IMR-90 (cell line): ENCODE data around the gene MTURN. TPM values are rescaled to one million over a fixed set of nuclear protein-coding genes. Genes with fewer than 3 reads are reported as not detected.
A peak's percentile ranks its signal among the peaks of the same experiment; 100 is the strongest.
"Not testable (repeated sequence)": the region's sequence is repeated elsewhere in the genome, so short reads cannot be mapped to it uniquely, and the experiment has no call there.

Experiments
- ATAC-seq: fragments of 200-7000 bp; cut with Tn5 transposase; 2 replicates; pipeline ENCODE4 v1.9.1; 2020; ENCODE audit warnings: low read depth, mild to moderate bottlenecking, moderate library complexity
- BruUV-seq: library from RNA; stranded (reverse); fragments of 400-500 nt; replicated peaks from 2 replicates; lab custom pipeline; 2021; lab: Mats Ljungman, UMichigan
- CTCF ChIA-PET: fragments of 300-600 bp; formaldehyde crosslinking; extraction: SDS; loops from one replicate; lab custom pipeline; 2021; ENCODE audit warnings: antibody characterized with exemption; lab: Yijun Ruan, JAX
- POLR2A ChIA-PET: fragments of 300-600 bp; sonication (Branson Sonifier 250); formaldehyde crosslinking; loops from one replicate; lab custom pipeline; 2022; ENCODE audit warnings: antibody characterized with exemption; ENCODE audit not compliant: unreplicated experiment; lab: Charles Lee
- DNase-seq: peaks from one replicate; pipeline ENCODE4 v3.0.0; 2013
- H2AFZ ChIP-seq: replicated peaks from 2 replicates; pipeline ENCODE3; 2013; ENCODE audit warnings: low read length, mild to moderate bottlenecking; ENCODE audit not compliant: poor library complexity
- H2AK5ac ChIP-seq: 2 replicates; pipeline ENCODE4 v1.6.1; 2013; ENCODE audit warnings: low read depth, low read length, inconsistent platforms
- H2AK9ac ChIP-seq: replicated peaks from 2 replicates; pipeline ENCODE3; 2013; ENCODE audit warnings: mild to moderate bottlenecking, low read depth, low read length, moderate library complexity; ENCODE audit not compliant: poor library complexity
- H2BK120ac ChIP-seq: 2 replicates; pipeline ENCODE4 v1.6.1; 2013; ENCODE audit warnings: low read depth, low read length, inconsistent platforms
- H2BK15ac ChIP-seq: 3 replicates; pipeline ENCODE4 v1.6.1; 2013; ENCODE audit warnings: low read depth, low read length, inconsistent platforms
- H2BK20ac ChIP-seq: 2 replicates; pipeline ENCODE4 v1.6.1; 2013; ENCODE audit warnings: low read depth, mild to moderate bottlenecking, inconsistent platforms, low read length, moderate library complexity
- H2BK5ac ChIP-seq: 2 replicates; pipeline ENCODE4 v1.6.1; 2013; ENCODE audit warnings: mild to moderate bottlenecking, low read depth, low read length, inconsistent platforms; ENCODE audit not compliant: poor library complexity, severe bottlenecking
- H3K14ac ChIP-seq: replicated peaks from 2 replicates; pipeline ENCODE4 v1.6.1; 2013; ENCODE audit warnings: low read depth, low read length, inconsistent platforms
- H3K18ac ChIP-seq: 2 replicates; pipeline ENCODE4 v1.6.1; 2013; ENCODE audit warnings: low read depth, low read length, control low read depth
- H3K23ac ChIP-seq: 2 replicates; pipeline ENCODE4 v1.6.1; 2013; ENCODE audit warnings: low read depth, low read length, inconsistent platforms
- H3K27ac ChIP-seq: 2 replicates; pipeline ENCODE4 v1.5.1; 2013; ENCODE audit warnings: mild to moderate bottlenecking, control low read depth, low read length; ENCODE audit not compliant: insufficient read depth
- H3K27me3 ChIP-seq: 2 replicates; pipeline ENCODE4 v1.6.1; 2013; ENCODE audit warnings: low read length; ENCODE audit not compliant: control insufficient read depth, insufficient read depth
- H3K36me3 ChIP-seq: 2 replicates; pipeline ENCODE4 v1.6.1; 2013; ENCODE audit warnings: low read length, mixed read lengths; ENCODE audit not compliant: control insufficient read depth, insufficient read depth
- H3K4ac ChIP-seq: 2 replicates; pipeline ENCODE4 v1.6.1; 2013; ENCODE audit warnings: low read depth, low read length, inconsistent platforms
- H3K4me1 ChIP-seq: 2 replicates; pipeline ENCODE4 v1.6.1; 2013; ENCODE audit warnings: low read length, mixed read lengths; ENCODE audit not compliant: control insufficient read depth, insufficient read depth
- H3K4me2 ChIP-seq: 2 replicates; pipeline ENCODE4 v1.6.1; 2013; ENCODE audit warnings: low read depth, mild to moderate bottlenecking, control low read depth, low read length, moderate library complexity
- H3K4me3 ChIP-seq: 2 replicates; pipeline ENCODE4 v1.5.1; 2013; ENCODE audit warnings: low read depth, mild to moderate bottlenecking, control low read depth, low read length, moderate library complexity; ENCODE audit not compliant: insufficient read depth
- H3K56ac ChIP-seq: 2 replicates; pipeline ENCODE4 v1.6.1; 2013; ENCODE audit warnings: low read length, inconsistent platforms; ENCODE audit not compliant: insufficient read depth; ENCODE audit errors: extremely low read depth
- H3K79me1 ChIP-seq, 2 experiments: 2 replicates each; pipeline ENCODE4 v1.6.1; 2013; ENCODE audit warnings: low read length in 2 of 2, inconsistent platforms in 1 of 2, low read depth in 1 of 2
- H3K9ac ChIP-seq: 2 replicates; pipeline ENCODE4 v1.6.1; 2013; ENCODE audit warnings: low read depth, low read length, control low read depth
- H3K9me1 ChIP-seq: 2 replicates; pipeline ENCODE4 v1.6.1; 2013; ENCODE audit warnings: low read length, inconsistent platforms; ENCODE audit not compliant: insufficient read depth
- H3K9me3 ChIP-seq: 2 replicates; pipeline ENCODE4 v1.6.1; 2013; ENCODE audit warnings: low read length; ENCODE audit not compliant: control insufficient read depth, insufficient read depth
- H4K20me1 ChIP-seq: 2 replicates; pipeline ENCODE4 v1.6.1; 2013; ENCODE audit warnings: low read length, inconsistent platforms; ENCODE audit not compliant: insufficient read depth
- H4K5ac ChIP-seq: 2 replicates; pipeline ENCODE4 v1.6.1; 2013; ENCODE audit warnings: mild to moderate bottlenecking, low read depth, low read length, control low read depth
- H4K8ac ChIP-seq, 2 experiments: 2 replicates each; pipeline ENCODE4 v1.6.1; 2013; ENCODE audit warnings: low read depth in 2 of 2, low read length in 2 of 2, control low read depth in 1 of 2, inconsistent platforms in 1 of 2
- H4K91ac ChIP-seq: 2 replicates; pipeline ENCODE4 v1.6.1; 2013; ENCODE audit warnings: low read depth, low read length, inconsistent platforms; ENCODE audit not compliant: insufficient read depth
- CEBPB ChIP-seq: IDR thresholded peaks from 2 replicates; pipeline ENCODE4 v1.6.1; 2012; ENCODE audit warnings: low read depth, low read length, improper control_type of control experiment
- RCOR1 ChIP-seq: IDR thresholded peaks from 2 replicates; pipeline ENCODE4 v1.6.1; 2012; ENCODE audit warnings: mild to moderate bottlenecking, low read length, improper control_type of control experiment; ENCODE audit not compliant: insufficient replicate concordance
- WGBS, 2 experiments: methylation state at CpG; one replicate each; pipeline versions ENCODE4 v1.1.5 to v1.1.7; 2013; ENCODE audit warnings: missing lambda C conversion rate in 2 of 2; ENCODE audit not compliant: insufficient read length in 1 of 2; ENCODE audit errors: extremely low coverage in 2 of 2; 5-methylcytosine and 5-hydroxymethylcytosine counted together
- dilution Hi-C: fragments of 300-500 bp; cut with HindIII; formaldehyde crosslinking; loops from one replicate; pipeline ENCODE4 v1.14.3; 2018; ENCODE audit warnings: low sequenced_read_pairs; ENCODE audit not compliant: unreplicated experiment
- in situ Hi-C: fragments of 300-500 bp; cut with MboI; formaldehyde crosslinking; loops from 3 replicates; pipeline ENCODE4 v1.14.3; 2019; ENCODE audit warnings: low sequenced_read_pairs, inconsistent platforms, mixed read lengths
- intact Hi-C: fragments of 100-400 bp; cut with micrococcal nuclease; formaldehyde crosslinking; loops from 2 replicates; pipeline ENCODE4 v1.10.0; 2022
- polyA plus RNA-seq, 3 experiments: library from polyadenylated mRNA; depleted of rRNA; stranded (reverse); fragments of >200 nt; gene quantifications; 2 replicates each; pipeline ENCODE4 v1.2.3, GENCODE V29; 2012; ENCODE audit warnings: low replicate concordance in 1 of 3
- total RNA-seq: library from RNA; depleted of rRNA; stranded (reverse); fragments of >200 nt; gene quantifications from 2 replicates; pipeline ENCODE4 v1.2.3, GENCODE V29; 2012

Gene MTURN
- total and polyA plus RNA-seq, 2 of the 4 experiments (the other 2 are of a cell fraction) = 2.8 to 5.6 TPM

- no peak overlapping the region for H2AFZ ChIP-seq
- no peak overlapping the region for H3K14ac ChIP-seq
- no peak overlapping the region for H3K4ac ChIP-seq
- H2BK5ac ChIP-seq = no peak overlapping the region
- no peak overlapping the region for H3K18ac ChIP-seq
- H3K79me1 ChIP-seq = no peaks in the 10 kb centered on the region
- POLR2A ChIA-PET = no interaction called here
- H2AK5ac ChIP-seq = no peak overlapping the region
- H3K36me3 ChIP-seq = no peaks in the 10 kb centered on the region
- in situ Hi-C loops (no loop called here), intact Hi-C loops (no loop called here), dilution Hi-C loops (no loop called here)
- no peak overlapping the region for H3K9ac ChIP-seq
- peak overlapping the region; percentile 7; the same call in 1 of the 2 replicates for H3K23ac ChIP-seq
- H3K4me2 ChIP-seq = no peak overlapping the region
- 80% methylated on average over 1 of the region's 5 CpGs; no CpG with 5 or more reads in 1 of the 2 experiments for WGBS, 2 experiments
- H3K27ac ChIP-seq = no peak overlapping the region
- peaks cover 3% of the 10 kb centered on the region for H3K4me1 ChIP-seq
- H2BK20ac ChIP-seq = no peak overlapping the region
- TF ChIP-seq RCOR1 (no peak), CEBPB (peak; percentile 68)
- H3K4me3 ChIP-seq = no peak overlapping the region
- no peak overlapping the region for H4K5ac ChIP-seq
- no peaks in the 10 kb centered on the region for H3K9me3 ChIP-seq
- H2AK9ac ChIP-seq = no peak overlapping the region
- CTCF ChIA-PET = no interaction called here
- no peaks in the 10 kb centered on the region for H4K20me1 ChIP-seq
- peak; percentile 45 for ATAC-seq
- peaks cover 7% of the 10 kb centered on the region for H3K9me1 ChIP-seq
- BruUV-seq = no TSS peak
- no peaks in the 10 kb centered on the region for H3K27me3 ChIP-seq
- no peak overlapping the region for H4K91ac ChIP-seq
- no peak overlapping the region for H4K8ac ChIP-seq
- peak; percentile 8 for DNase-seq
- no peak overlapping the region for H2BK120ac ChIP-seq
- no peak overlapping the region for H3K56ac ChIP-seq
- H2BK15ac ChIP-seq = no peak overlapping the region
Measured at GRCh38 chr7:30093420-30093952, 41.3 kb upstream of the MTURN start.

DNA sequence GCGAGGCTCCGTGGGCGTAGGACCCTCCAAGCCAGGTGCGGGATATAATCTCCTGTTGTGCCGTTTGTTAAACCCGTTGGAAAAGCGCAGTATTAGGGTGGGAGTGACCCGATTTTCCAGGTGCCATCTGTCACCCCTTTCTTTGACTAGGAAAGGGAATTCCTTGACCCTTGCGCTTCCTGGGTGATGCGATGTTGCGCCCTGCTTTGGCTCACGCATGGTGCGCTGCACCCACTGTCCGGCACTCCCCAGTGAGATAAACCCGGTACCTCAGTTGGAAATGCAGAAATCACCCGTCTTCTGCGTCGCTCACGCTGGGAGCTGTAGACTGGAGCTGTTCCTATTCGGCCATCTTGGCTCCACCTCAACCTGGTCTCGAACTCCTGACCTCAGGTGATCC is 36.2 kb upstream of the MTURN start:
- H3K4me2 ChIP-seq, H3K4me3 ChIP-seq, CTCF ChIA-PET, H2BK20ac ChIP-seq, H2AK5ac ChIP-seq, H3K9me3 ChIP-seq, H3K9me1 ChIP-seq, H2BK120ac ChIP-seq, H3K4me1 ChIP-seq, H4K8ac ChIP-seq, H3K18ac ChIP-seq, ATAC-seq, H2AK9ac ChIP-seq, H4K5ac ChIP-seq, H3K56ac ChIP-seq, H2BK15ac ChIP-seq, H4K91ac ChIP-seq, H3K14ac ChIP-seq, H2AFZ ChIP-seq, H2BK5ac ChIP-seq, H3K79me1 ChIP-seq, dilution Hi-C loops, DNase-seq, H3K4ac ChIP-seq, intact Hi-C loops, H3K23ac ChIP-seq, H3K27me3 ChIP-seq, H4K20me1 ChIP-seq, POLR2A ChIA-PET, H3K36me3 ChIP-seq, H3K27ac ChIP-seq, BruUV-seq, H3K9ac ChIP-seq, in situ Hi-C loops: not testable (repeated sequence)
- WGBS, 2 experiments = 95% methylated on average over 4 of the region's 21 CpGs; no CpG with 5 or more reads in 1 of the 2 experiments
